H1 (cell line): ENCODE data around the gene DHX29. TPM values are rescaled to one million over a fixed set of nuclear protein-coding genes. Genes with fewer than 3 reads are reported as not detected.

Experiments
- CTCF ChIA-PET: fragments of 300-600 bp; sonication (Branson Sonifier 250); formaldehyde crosslinking; loops from one replicate; lab custom pipeline; 2021; ENCODE audit not compliant: partially characterized antibody; lab: Charles Lee
- POLR2A ChIA-PET: fragments of 300-600 bp; sonication (Branson Sonifier 250); formaldehyde crosslinking; loops from one replicate; lab custom pipeline; 2021; ENCODE audit warnings: inconsistent platforms; ENCODE audit not compliant: partially characterized antibody; lab: Charles Lee
- DNase-seq, 2 experiments: peaks; one replicate each; pipeline versions ENCODE4 v3.0.0 to v3.0.0-alpha.2; 2010 to 2022; ENCODE audit warnings: low spot score in 2 of 2, low read depth in 1 of 2, mixed read lengths in 1 of 2
- FAIRE-seq: peaks from 2 replicates; lab custom pipeline; 2011; peaks lifted over from hg19 to GRCh38; lab: Jason Lieb, UNC
- H2AFZ ChIP-seq: 2 replicates; pipeline ENCODE4 v1.8.1; 2012; ENCODE audit warnings: low read length, inconsistent platforms
- H2AK5ac ChIP-seq: 2 replicates; pipeline ENCODE4 v1.6.1; 2013; ENCODE audit warnings: low read depth, low read length
- H2BK120ac ChIP-seq: replicated peaks from 2 replicates; pipeline ENCODE3; 2013; ENCODE audit warnings: low read depth, low read length, inconsistent platforms
- H2BK12ac ChIP-seq: 2 replicates; pipeline ENCODE4 v1.6.1; 2013; ENCODE audit warnings: low read depth, low read length
- H2BK15ac ChIP-seq: 2 replicates; pipeline ENCODE4 v1.6.1; 2013; ENCODE audit warnings: low read length
- H2BK20ac ChIP-seq: 2 replicates; pipeline ENCODE4 v1.6.1; 2013; ENCODE audit warnings: low read length
- H2BK5ac ChIP-seq: 2 replicates; pipeline ENCODE4 v1.6.1; 2013; ENCODE audit warnings: low read depth, low read length
- H3K14ac ChIP-seq: 2 replicates; pipeline ENCODE4 v1.6.1; 2013; ENCODE audit warnings: inconsistent platforms; ENCODE audit not compliant: insufficient read length
- H3K18ac ChIP-seq: 2 replicates; pipeline ENCODE4 v1.6.1; 2013; ENCODE audit warnings: low read length; ENCODE audit errors: extremely low read depth
- H3K23ac ChIP-seq: 2 replicates; pipeline ENCODE4 v1.6.1; 2013; ENCODE audit warnings: inconsistent platforms; ENCODE audit not compliant: insufficient read length
- H3K23me2 ChIP-seq: 2 replicates; pipeline ENCODE4 v1.6.1; 2013; ENCODE audit warnings: low read depth, low read length
- H3K27ac ChIP-seq: 2 replicates; pipeline ENCODE4 v1.6.1; 2011; ENCODE audit warnings: low read depth, low read length, inconsistent platforms
- H3K27me3 ChIP-seq, 4 experiments: replicated peaks in 1 of 4; 1 replicate in 1 of 4; 2 replicates in 3 of 4; pipeline versions ENCODE4 v1.6.1 to v1.8.1; 2011 to 2013; ENCODE audit warnings: low read length in 3 of 4, mild to moderate bottlenecking in 3 of 4, inconsistent platforms in 2 of 4, mixed read lengths in 2 of 4, moderate library complexity in 1 of 4; ENCODE audit not compliant: control insufficient read depth in 3 of 4, insufficient read depth in 3 of 4; ENCODE audit errors: extremely low read depth in 1 of 4
- H3K36me3 ChIP-seq, 4 experiments: 2 replicates each; pipeline versions ENCODE4 v1.6.1 to v1.8.1; 2011 to 2013; ENCODE audit warnings: mild to moderate bottlenecking in 4 of 4, low read length in 3 of 4, moderate library complexity in 2 of 4, control low read depth in 1 of 4, inconsistent platforms in 1 of 4; ENCODE audit not compliant: insufficient read depth in 4 of 4, control insufficient read depth in 2 of 4
- H3K4ac ChIP-seq: replicated peaks from 2 replicates; pipeline ENCODE3; 2013; ENCODE audit warnings: low read length, low read depth, mixed read lengths, inconsistent platforms; ENCODE audit not compliant: insufficient read length
- H3K4me1 ChIP-seq, 4 experiments: replicated peaks in 1 of 4; 1 replicate in 1 of 4; 2 replicates in 3 of 4; pipeline versions ENCODE4 v1.6.1 to v1.8.1; 2011 to 2013; ENCODE audit warnings: low read length in 3 of 4, inconsistent platforms in 2 of 4, mixed read lengths in 1 of 4; ENCODE audit not compliant: insufficient read depth in 4 of 4, control insufficient read depth in 3 of 4
- H3K4me2 ChIP-seq, 2 experiments: 2 replicates each; pipeline versions ENCODE4 v1.6.1 to v1.8.1; 2011 to 2013; ENCODE audit warnings: low read depth in 2 of 2, low read length in 2 of 2, control low read depth in 1 of 2, inconsistent platforms in 1 of 2, mild to moderate bottlenecking in 1 of 2; ENCODE audit not compliant: insufficient read depth in 1 of 2
- H3K4me3 ChIP-seq, 4 experiments: fragments of 200-600, 300-600 bp in 1 of 4; sonication (generic), shearing (Covaris generic), sonication (Bioruptor Twin) in 1 of 4; 2 replicates each; pipeline versions ENCODE4 v1.5.1 to v1.8.1; 2011 to 2016; ENCODE audit warnings: low read length in 4 of 4, low read depth in 3 of 4, control low read depth in 2 of 4, inconsistent platforms in 2 of 4, mild to moderate bottlenecking in 2 of 4, mixed read lengths in 1 of 4, moderate library complexity in 1 of 4; ENCODE audit not compliant: insufficient read depth in 2 of 4; ENCODE audit errors: extremely low read depth in 1 of 4
- H3K56ac ChIP-seq: replicated peaks from 2 replicates; pipeline ENCODE3; 2013; ENCODE audit warnings: low read depth, mild to moderate bottlenecking, mixed read lengths, low read length, inconsistent platforms; ENCODE audit not compliant: insufficient read length
- H3K79me1 ChIP-seq: 2 replicates; pipeline ENCODE4 v1.6.1; 2013; ENCODE audit warnings: low read depth, low read length, control low read depth
- H3K79me2 ChIP-seq, 2 experiments: 2 replicates each; pipeline versions ENCODE4 v1.6.1 to v1.8.1; 2012 to 2013; ENCODE audit warnings: low read length in 2 of 2, mild to moderate bottlenecking in 2 of 2, inconsistent platforms in 1 of 2; ENCODE audit not compliant: insufficient read depth in 2 of 2, control insufficient read depth in 1 of 2
- H3K9ac ChIP-seq, 4 experiments: replicated peaks in 1 of 4; 1 replicate in 1 of 4; 2 replicates in 3 of 4; pipeline versions ENCODE4 v1.6.1 to v1.8.1; 2011 to 2013; ENCODE audit warnings: low read depth in 3 of 4, low read length in 3 of 4, control low read depth in 2 of 4, mild to moderate bottlenecking in 2 of 4, moderate library complexity in 2 of 4, inconsistent platforms in 1 of 4; ENCODE audit errors: extremely low read depth in 1 of 4
- H3K9me3 ChIP-seq, 2 experiments: 2 replicates each; pipeline versions ENCODE4 v1.6.1 to v1.8.1; 2012 to 2013; ENCODE audit warnings: mild to moderate bottlenecking in 2 of 2, moderate library complexity in 2 of 2, control low read depth in 1 of 2, inconsistent platforms in 1 of 2, low read depth in 1 of 2, low read length in 1 of 2, mixed read lengths in 1 of 2; ENCODE audit not compliant: insufficient read depth in 2 of 2
- H4K20me1 ChIP-seq, 2 experiments: replicated peaks in 1 of 2; 2 replicates each; pipeline versions ENCODE3 to v1.8.1; 2011 to 2013; ENCODE audit warnings: inconsistent platforms in 2 of 2, low read length in 2 of 2, mild to moderate bottlenecking in 1 of 2; ENCODE audit not compliant: insufficient read depth in 2 of 2, control insufficient read depth in 1 of 2
- H4K5ac ChIP-seq: 2 replicates; pipeline ENCODE4 v1.6.1; 2013; ENCODE audit warnings: low read length, low read depth, mixed read lengths, inconsistent platforms; ENCODE audit not compliant: insufficient read length
- H4K8ac ChIP-seq: 2 replicates; pipeline ENCODE4 v1.8.0; 2013; ENCODE audit warnings: mild to moderate bottlenecking, moderate library complexity, low read length, inconsistent platforms; ENCODE audit not compliant: insufficient read depth; ENCODE audit errors: extremely low read depth
- H4K91ac ChIP-seq: replicated peaks from 2 replicates; pipeline ENCODE3; 2013; ENCODE audit warnings: low read length, mixed read lengths, inconsistent platforms; ENCODE audit not compliant: insufficient read length
- CEBPB ChIP-seq: IDR thresholded peaks from 2 replicates; pipeline ENCODE4 v1.6.1; 2012; ENCODE audit warnings: low read depth, low read length
- HDAC6 ChIP-seq: IDR thresholded peaks from one replicate; pipeline ENCODE4 v1.7.1; 2012; ENCODE audit warnings: low read depth, mild to moderate bottlenecking, inconsistent platforms, low read length, moderate library complexity
- KDM1A ChIP-seq: fragments of 200-600, 300-600 bp; sonication (generic); IDR thresholded peaks from 2 replicates; pipeline ENCODE4 v1.7.1; 2016; ENCODE audit warnings: mild to moderate bottlenecking, low read length, borderline replicate concordance
- POLR2AphosphoS5 ChIP-seq: IDR thresholded peaks from 2 replicates; pipeline ENCODE4 v1.6.1; 2011; ENCODE audit warnings: low read depth, low read length
- TAF7 ChIP-seq: optimal IDR thresholded peaks from 2 replicates; pipeline ENCODE3; 2011; ENCODE audit warnings: low read depth, mild to moderate bottlenecking, inconsistent platforms, low read length, moderate library complexity, borderline replicate concordance
- WGBS, 2 experiments: shearing (Covaris generic) in 1 of 2; methylation state at CpG; one replicate each; pipeline versions ENCODE4 v1.1.6 to v1.1.7; 2013 to 2015; ENCODE audit warnings: low lambda C conversion rate in 2 of 2, mixed read lengths in 2 of 2, inconsistent platforms in 1 of 2, low coverage in 1 of 2, missing lambda C conversion rate in 1 of 2; ENCODE audit not compliant: insufficient replicate concordance in 2 of 2, insufficient coverage in 1 of 2, insufficient read length in 1 of 2; ENCODE audit errors: extremely low coverage in 1 of 2, missing lambda C conversion rate in 1 of 2; 5-methylcytosine and 5-hydroxymethylcytosine counted together
- polyA plus RNA-seq, 7 experiments: library from polyadenylated mRNA; depleted of rRNA in 3 of 7; stranded (reverse) in 5 of 7; unstranded in 2 of 7; fragments of >200 nt in 5 of 7; fragments of 200-250 nt in 2 of 7; gene quantifications; 1 replicate in 5 of 7; 2 replicates in 1 of 7; 4 replicates in 1 of 7; pipeline versions ENCODE4 v1.2.1 to v1.2.3, GENCODE V29; 2011 to 2013; ENCODE audit warnings: missing spikeins in 2 of 7, mixed read lengths in 2 of 7
- total RNA-seq: library from RNA; stranded (reverse); fragmentation: NEBNext Ultra II Directional; extraction: Animal tissue kit (Norgen Biotek cat#: 25700); gene quantifications from 2 replicates; pipeline ENCODE4 v1.2.1, GENCODE V29; 2021
- TF ChIP-seq, protein P1 (sequence below): IDR thresholded peaks from 2 replicates; pipeline ENCODE4 v1.6.1; 2012; ENCODE audit warnings: inconsistent platforms

The DHX29 gene
- total and polyA plus RNA-seq, 2 of the 8 experiments (the other 6 are each of a cell fraction or from before 2014, with no cell fraction given): 3.4 to 32.1 TPM

- Histone ChIP-seq H3K36me3 (peaks cover 0 to 36% (median 10%) of the 10 kb centered on the region in 4 experiments; a peak in 5 of 8 replicates), H2AK5ac (no peak overlapping the region), H4K8ac (no peak overlapping the region), H3K9me3 (no peaks in the 10 kb centered on the region), H2BK120ac (no peak overlapping the region), H2BK15ac (no peak overlapping the region), H2AFZ (no peak overlapping the region), H3K27me3 (no peaks in the 10 kb centered on the region), H3K56ac (no peak overlapping the region), H2BK20ac (no peak overlapping the region), H3K4ac (no peak overlapping the region), H3K9ac (no peak overlapping the region), H4K91ac (no peak overlapping the region), H2BK5ac (no peak overlapping the region), H3K79me1 (no peaks in the 10 kb centered on the region), H3K18ac (no peak overlapping the region), H3K23me2 (no peaks in the 10 kb centered on the region), H3K79me2 (0 out of 4 replicates have a peak, but pooled peaks cover 0 to under 1% of the 10 kb centered on the region in 2 experiments), H4K20me1 (no peaks in the 10 kb centered on the region), H3K23ac (no peak overlapping the region), H4K5ac (no peak overlapping the region), H3K14ac (no peak overlapping the region), H3K4me2 (no peak overlapping the region), H3K4me3 (no peak overlapping the region), H2BK12ac (no peak overlapping the region), H3K27ac (no peak overlapping the region), H3K4me1 (no peaks in the 10 kb centered on the region)
- no peak for FAIRE-seq
- 95% methylated on average over 1 of the region's 1 CpG; no CpG with 5 or more reads in 1 of the 2 experiments for WGBS, 2 experiments
- no peak for DNase-seq
- ChIA-PET POLR2A (interaction anchor here (1.5 kb wide), 1 partner anchor 23 kb away, joined by 3 read pairs; no protein-coding TSS in a partner anchor), CTCF (no interaction called here)
- TF ChIP-seq POLR2AphosphoS5 (no peak), TAF7 (no peak), HDAC6 (no peak), CEBPB (no peak), KDM1A (no peak)
- TF ChIP-seq, protein P1, sequence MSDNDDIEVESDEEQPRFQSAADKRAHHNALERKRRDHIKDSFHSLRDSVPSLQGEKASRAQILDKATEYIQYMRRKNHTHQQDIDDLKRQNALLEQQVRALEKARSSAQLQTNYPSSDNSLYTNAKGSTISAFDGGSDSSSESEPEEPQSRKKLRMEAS: no peak
Observed at GRCh38 chr5:55294935-55295334, 12.6 kb downstream of the DHX29 start.
